ENCODE data around the gene LSM7.

GRCh38 chr19:2288338-2288817 is 40.0 kb downstream of the LSM7 start:
- TF ChIP-seq CTCF (conservative IDR thresholded peaks at IDR 0.05; ENCODE audit: low read depth, low read length) (no peak), EZH2 (IDR thresholded peaks at IDR 0.05; ENCODE audit: borderline replicate concordance, low read depth, low read length, poor library complexity, severe bottlenecking) (no peak)
